Measurements from ENCODE around the gene SOS2. TPM values are rescaled to one million over a fixed set of nuclear protein-coding genes. Genes with fewer than 3 reads are reported as not detected.

The SOS2 gene
- total RNA-seq, 1 experiment from 2014 or later, result 11.7 TPM

GRCh38 chr14:50094056-50094755 lies 137.2 kb downstream of the SOS2 start (continued):
- TF ChIP-seq SIN3A (IDR thresholded peaks at IDR 0.05; ENCODE audit: low read depth) (no peak), CBX3 (IDR thresholded peaks at IDR 0.05; ENCODE audit: low read depth) (no peak), POLR2AphosphoS5 (IDR thresholded peaks at IDR 0.05; ENCODE audit: low read depth, low read length) (no peak), EZH2phosphoT487 (IDR thresholded peaks at IDR 0.05; ENCODE audit: borderline replicate concordance) (no peak), SP1 (IDR thresholded peaks at IDR 0.05; ENCODE audit: low read depth) (no peak), ZNF274 (IDR thresholded peaks at IDR 0.05; ENCODE audit: low read depth, low read length) (no peak), EGR1 (IDR thresholded peaks at IDR 0.05; ENCODE audit: low read depth) (no peak), CEBPB (IDR thresholded peaks at IDR 0.05; ENCODE audit: low read depth) (no peak)

DNA sequence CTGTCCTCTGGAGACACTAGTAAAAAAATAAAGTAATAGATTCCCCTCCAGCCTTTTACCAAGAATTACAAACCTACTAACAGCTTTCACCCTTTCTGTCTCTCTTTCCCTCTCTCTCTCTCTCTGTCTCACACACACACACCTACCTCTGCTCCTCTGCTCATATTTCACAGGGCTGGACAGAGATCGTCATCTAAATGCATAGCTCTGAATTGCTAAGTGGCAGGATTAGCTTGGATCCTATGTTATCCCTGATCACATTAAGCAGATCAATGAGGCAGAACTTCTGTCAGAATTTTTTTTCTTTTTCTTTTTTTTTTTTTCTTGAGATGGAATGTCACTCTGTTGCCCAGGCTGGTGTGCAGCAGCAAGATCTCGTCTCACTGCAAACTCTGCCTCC lies 137.9 kb downstream of the SOS2 start:
- H3K79me2 ChIP-seq (ENCODE audit: insufficient read depth, low read length), result no peaks in the 10 kb centered on the region
- TF ChIP-seq TCF7L2 (IDR thresholded peaks at IDR 0.05; ENCODE audit: borderline replicate concordance, extremely low read depth, insufficient read depth, insufficient read length) (no peak), SIN3A (IDR thresholded peaks at IDR 0.05; ENCODE audit: low read depth) (no peak), CBX3 (IDR thresholded peaks at IDR 0.05; ENCODE audit: low read depth) (no peak), EGR1 (IDR thresholded peaks at IDR 0.05; ENCODE audit: low read depth) (no peak), ATF3 (IDR thresholded peaks at IDR 0.05) (no peak), FOSL1 (IDR thresholded peaks at IDR 0.05; ENCODE audit: low read depth) (no peak), ELF1 (IDR thresholded peaks at IDR 0.05; ENCODE audit: borderline replicate concordance, low read depth) (no peak), ZNF274 (IDR thresholded peaks at IDR 0.05; ENCODE audit: low read depth, low read length) (no peak), SRF (IDR thresholded peaks at IDR 0.05; ENCODE audit: low read depth) (no peak), YY1 (IDR thresholded peaks at IDR 0.05; ENCODE audit: extremely low read depth, insufficient replicate concordance, low read depth, low read length) (no peak), EZH2 (IDR thresholded peaks at IDR 0.05) (no peak)
- TF ChIP-seq, protein P1, sequence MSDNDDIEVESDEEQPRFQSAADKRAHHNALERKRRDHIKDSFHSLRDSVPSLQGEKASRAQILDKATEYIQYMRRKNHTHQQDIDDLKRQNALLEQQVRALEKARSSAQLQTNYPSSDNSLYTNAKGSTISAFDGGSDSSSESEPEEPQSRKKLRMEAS (IDR thresholded peaks at IDR 0.05), result no peak
- TF ChIP-seq, protein P2, sequence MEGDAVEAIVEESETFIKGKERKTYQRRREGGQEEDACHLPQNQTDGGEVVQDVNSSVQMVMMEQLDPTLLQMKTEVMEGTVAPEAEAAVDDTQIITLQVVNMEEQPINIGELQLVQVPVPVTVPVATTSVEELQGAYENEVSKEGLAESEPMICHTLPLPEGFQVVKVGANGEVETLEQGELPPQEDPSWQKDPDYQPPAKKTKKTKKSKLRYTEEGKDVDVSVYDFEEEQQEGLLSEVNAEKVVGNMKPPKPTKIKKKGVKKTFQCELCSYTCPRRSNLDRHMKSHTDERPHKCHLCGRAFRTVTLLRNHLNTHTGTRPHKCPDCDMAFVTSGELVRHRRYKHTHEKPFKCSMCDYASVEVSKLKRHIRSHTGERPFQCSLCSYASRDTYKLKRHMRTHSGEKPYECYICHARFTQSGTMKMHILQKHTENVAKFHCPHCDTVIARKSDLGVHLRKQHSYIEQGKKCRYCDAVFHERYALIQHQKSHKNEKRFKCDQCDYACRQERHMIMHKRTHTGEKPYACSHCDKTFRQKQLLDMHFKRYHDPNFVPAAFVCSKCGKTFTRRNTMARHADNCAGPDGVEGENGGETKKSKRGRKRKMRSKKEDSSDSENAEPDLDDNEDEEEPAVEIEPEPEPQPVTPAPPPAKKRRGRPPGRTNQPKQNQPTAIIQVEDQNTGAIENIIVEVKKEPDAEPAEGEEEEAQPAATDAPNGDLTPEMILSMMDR (IDR thresholded peaks at IDR 0.05 in 2 of 3, conservative IDR thresholded peaks at IDR 0.05 in 1 of 3; ENCODE audit: borderline replicate concordance in 1 of 3, insufficient read depth in 1 of 3, low read depth in 2 of 3, low read length in 2 of 3), result no peak
- no peak overlapping the region for H2AFZ ChIP-seq (ENCODE audit: low read depth, low read length, poor library complexity, severe bottlenecking)
- no peaks in the 10 kb centered on the region for H3K9me2 ChIP-seq (ENCODE audit: insufficient read depth)
- no peaks in the 10 kb centered on the region for H3K36me3 ChIP-seq (ENCODE audit: control insufficient read depth in 1 of 2, insufficient read depth in 2 of 2, low read length in 2 of 2)
- H3K4me3 ChIP-seq (replicated peaks in 1 of 2; ENCODE audit: low read depth in 1 of 2, low read length in 2 of 2), result no peak overlapping the region
- no peak overlapping the region for H3K9ac ChIP-seq (ENCODE audit: low read length)
- no peaks in the 10 kb centered on the region for H3K9me3 ChIP-seq (ENCODE audit: control insufficient read depth in 1 of 2, insufficient read depth in 1 of 2, low read depth in 1 of 2, low read length in 2 of 2)
- H3K4me2 ChIP-seq (ENCODE audit: low read length), result no peak overlapping the region
- no peak overlapping the region for H3K27ac ChIP-seq (ENCODE audit: low read depth, low read length)
- ChIA-PET RAD21 (ENCODE audit: low non-redundant PET in 1 of 2, low total read pairs in 2 of 2, uncharacterized antibody in 2 of 2, unreplicated experiment in 2 of 2) (no interaction called here), POLR2A (no interaction called here), CTCF (no interaction called here)
- intact Hi-C loops (cut with micrococcal nuclease), result no loop called here
- no peaks in the 10 kb centered on the region for H4K20me1 ChIP-seq (ENCODE audit: insufficient read depth)
- H3K4me1 ChIP-seq (ENCODE audit: control insufficient read depth in 1 of 2, insufficient read depth in 2 of 2, low read length in 2 of 2), result no peaks in the 10 kb centered on the region
- DNase-seq (ENCODE audit: low read depth, low spot score), result no peak
- BruUV-seq (replicated peaks), result no TSS peak
- ATAC-seq, result no peak
- H3K27me3 ChIP-seq (ENCODE audit: insufficient read depth, low read length), result no peaks in the 10 kb centered on the region

All from HCT116 (cell line).